Mammary epithelial cell (primary cell): ENCODE data around the gene UGT2B17.

Experiments
- EZH2 ChIP-seq: IDR thresholded peaks from 2 replicates; pipeline ENCODE4 v1.6.1; 2012; ENCODE audit warnings: low read length, inconsistent platforms, borderline replicate concordance
- TF ChIP-seq, protein P1 (sequence below), 2 donors: IDR thresholded peaks in 1 of 2; conservative IDR thresholded peaks in 1 of 2; 2 replicates each; pipeline ENCODE4 v1.5.1; 2011 to 2012; ENCODE audit warnings: inconsistent platforms in 2 of 2, low read length in 2 of 2, mild to moderate bottlenecking in 2 of 2, control low read depth in 1 of 2, low read depth in 1 of 2; ENCODE audit not compliant: insufficient read depth in 1 of 2; ENCODE audit errors: extremely low read depth in 1 of 2

DNA sequence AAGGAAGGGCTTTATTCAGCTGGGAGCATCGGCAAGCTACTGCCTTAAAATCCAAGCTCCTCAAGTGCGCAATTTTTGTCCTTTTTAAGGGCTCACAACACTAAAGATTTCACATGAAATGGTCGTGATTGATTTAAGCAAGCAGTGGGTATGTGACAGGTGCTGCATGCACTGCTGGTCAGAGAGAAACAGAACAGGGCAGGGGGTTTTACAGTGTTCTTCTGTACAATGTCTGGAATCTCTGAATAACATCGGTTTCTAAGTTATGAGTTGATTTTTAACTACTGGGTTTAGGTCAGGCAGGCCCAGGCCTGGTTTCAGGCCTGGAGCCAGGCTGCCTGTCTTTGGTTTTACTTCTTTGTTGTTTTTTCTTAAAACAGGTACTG, 6.0 kb downstream of the UGT2B17 start:
- TF ChIP-seq, protein P1, sequence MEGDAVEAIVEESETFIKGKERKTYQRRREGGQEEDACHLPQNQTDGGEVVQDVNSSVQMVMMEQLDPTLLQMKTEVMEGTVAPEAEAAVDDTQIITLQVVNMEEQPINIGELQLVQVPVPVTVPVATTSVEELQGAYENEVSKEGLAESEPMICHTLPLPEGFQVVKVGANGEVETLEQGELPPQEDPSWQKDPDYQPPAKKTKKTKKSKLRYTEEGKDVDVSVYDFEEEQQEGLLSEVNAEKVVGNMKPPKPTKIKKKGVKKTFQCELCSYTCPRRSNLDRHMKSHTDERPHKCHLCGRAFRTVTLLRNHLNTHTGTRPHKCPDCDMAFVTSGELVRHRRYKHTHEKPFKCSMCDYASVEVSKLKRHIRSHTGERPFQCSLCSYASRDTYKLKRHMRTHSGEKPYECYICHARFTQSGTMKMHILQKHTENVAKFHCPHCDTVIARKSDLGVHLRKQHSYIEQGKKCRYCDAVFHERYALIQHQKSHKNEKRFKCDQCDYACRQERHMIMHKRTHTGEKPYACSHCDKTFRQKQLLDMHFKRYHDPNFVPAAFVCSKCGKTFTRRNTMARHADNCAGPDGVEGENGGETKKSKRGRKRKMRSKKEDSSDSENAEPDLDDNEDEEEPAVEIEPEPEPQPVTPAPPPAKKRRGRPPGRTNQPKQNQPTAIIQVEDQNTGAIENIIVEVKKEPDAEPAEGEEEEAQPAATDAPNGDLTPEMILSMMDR (conservative IDR thresholded peaks at IDR 0.05 in 1 of 2, IDR thresholded peaks at IDR 0.05 in 1 of 2; ENCODE audit: extremely low read depth in 1 of 2, insufficient read depth in 1 of 2, low read depth in 1 of 2, low read length in 2 of 2) = no peak
- TF ChIP-seq EZH2 = no peak
